Endothelial cell of umbilical vein (primary cell): Measurements from ENCODE around the gene DNAJC18. TPM values are rescaled to one million over a fixed set of nuclear protein-coding genes. Genes with fewer than 3 reads are reported as not detected.

Source experiments
- BruUV-seq: library from RNA; stranded (reverse); fragments of 400-500 nt; replicated peaks from 2 replicates; lab custom pipeline; 2021; lab: Mats Ljungman, UMichigan
- CTCF ChIA-PET: fragments of 300-600, 350-600 bp; sonication (Branson Sonifier 250); formaldehyde crosslinking; loops from one replicate; lab custom pipeline; 2021; ENCODE audit warnings: antibody characterized with exemption, inconsistent platforms; lab: Charles Lee
- POLR2A ChIA-PET: fragments of 300-600, 350-600 bp; sonication (Branson Sonifier 250); formaldehyde crosslinking; loops from one replicate; lab custom pipeline; 2021; ENCODE audit warnings: antibody characterized with exemption, inconsistent platforms; lab: Charles Lee
- DNase-seq: peaks from one replicate; pipeline ENCODE4 v3.0.0-alpha.2; 2011; ENCODE audit warnings: low read depth, low spot score
- FAIRE-seq: peaks from 2 replicates; lab custom pipeline; 2011; peaks lifted over from hg19 to GRCh38; lab: Jason Lieb, UNC
- H2AFZ ChIP-seq: 2 replicates; pipeline ENCODE4 v1.6.0; 2012; ENCODE audit warnings: low read depth, low read length, control low read depth, inconsistent platforms
- H3K27ac ChIP-seq: 2 replicates; pipeline ENCODE4 v1.5.1; 2011; ENCODE audit warnings: low read depth, mild to moderate bottlenecking, control low read depth, low read length, moderate library complexity; ENCODE audit not compliant: insufficient read depth
- H3K27me3 ChIP-seq, 2 experiments: 2 replicates each; pipeline versions ENCODE4 v1.6.0 to v1.6.1; 2011; ENCODE audit warnings: low read length in 2 of 2, mixed read lengths in 1 of 2; ENCODE audit not compliant: control insufficient read depth in 2 of 2, insufficient read depth in 2 of 2
- H3K36me3 ChIP-seq, 2 experiments: 2 replicates in 1 of 2; 3 replicates in 1 of 2; pipeline ENCODE4 v1.5.1; 2011; ENCODE audit warnings: low read length in 2 of 2, mild to moderate bottlenecking in 1 of 2, moderate library complexity in 1 of 2; ENCODE audit not compliant: control insufficient read depth in 2 of 2, insufficient read depth in 2 of 2; ENCODE audit errors: extremely low read depth in 1 of 2
- H3K4me1 ChIP-seq: 3 replicates; pipeline ENCODE4 v1.5.1; 2011; ENCODE audit warnings: mild to moderate bottlenecking, low read length; ENCODE audit not compliant: control insufficient read depth, insufficient read depth; ENCODE audit errors: extremely low read depth
- H3K4me2 ChIP-seq: 2 replicates; pipeline ENCODE4 v1.6.1; 2011; ENCODE audit warnings: low read length, control low read depth, mixed read lengths; ENCODE audit not compliant: insufficient read depth
- H3K4me3 ChIP-seq, 3 experiments: fragments of 200-600 bp in 1 of 3; sonication (generic), shearing (Covaris generic) in 1 of 3; replicated peaks in 1 of 3; 2 replicates each; pipeline ENCODE4 v1.5.1; 2011 to 2016; ENCODE audit warnings: control low read depth in 3 of 3, low read length in 3 of 3, mild to moderate bottlenecking in 2 of 3, inconsistent platforms in 1 of 3, low read depth in 1 of 3, moderate library complexity in 1 of 3; ENCODE audit not compliant: insufficient read depth in 1 of 3
- H3K79me2 ChIP-seq: 2 replicates; pipeline ENCODE4 v1.6.0; 2012; ENCODE audit warnings: low read length, inconsistent platforms; ENCODE audit not compliant: control insufficient read depth, insufficient read depth
- H3K9ac ChIP-seq: replicated peaks from 2 replicates; pipeline ENCODE3; 2011; ENCODE audit warnings: low read length, control low read depth; ENCODE audit not compliant: insufficient read depth; ENCODE audit errors: extremely low read depth
- H3K9me1 ChIP-seq: replicated peaks from 3 replicates; pipeline ENCODE4 v1.6.0; 2011; ENCODE audit warnings: mild to moderate bottlenecking, low read length; ENCODE audit not compliant: control insufficient read depth, insufficient read depth; ENCODE audit errors: extremely low read depth
- H3K9me3 ChIP-seq: replicated peaks from 2 replicates; pipeline ENCODE4 v1.5.1; 2012; ENCODE audit warnings: low read length, inconsistent platforms; ENCODE audit not compliant: control insufficient read depth, insufficient read depth
- H4K20me1 ChIP-seq: replicated peaks from 2 replicates; pipeline ENCODE3; 2011; ENCODE audit warnings: mild to moderate bottlenecking, low read length; ENCODE audit not compliant: control insufficient read depth, insufficient read depth; ENCODE audit errors: extremely low read depth
- FOS ChIP-seq: IDR thresholded peaks from 2 replicates; pipeline ENCODE4 v1.6.1; 2011; ENCODE audit warnings: mild to moderate bottlenecking, low read length, moderate library complexity, borderline replicate concordance; ENCODE audit not compliant: insufficient read depth
- MAX ChIP-seq: IDR thresholded peaks from 2 replicates; pipeline ENCODE4 v1.6.1; 2011; ENCODE audit not compliant: insufficient read depth, insufficient read length
- MYC ChIP-seq: IDR thresholded peaks from one replicate; pipeline ENCODE4 v1.6.1; 2011; ENCODE audit warnings: mild to moderate bottlenecking, low read depth, low read length
- POLR2A ChIP-seq: IDR thresholded peaks from 2 replicates; pipeline ENCODE4 v1.6.1; 2012; ENCODE audit warnings: low read depth, mild to moderate bottlenecking, control low read depth, low read length
- dilution Hi-C: fragments of 300-500 bp; cut with MboI; formaldehyde crosslinking; loops from one replicate; pipeline ENCODE4 v1.15.0; 2019; ENCODE audit warnings: low sequenced_read_pairs; ENCODE audit not compliant: extremely low pct_ligation_motif_present
- intact Hi-C: fragments of 100-400 bp; cut with micrococcal nuclease; formaldehyde crosslinking; loops from one replicate; pipeline ENCODE4 v1.10.0; 2022
- polyA plus RNA-seq, 4 experiments: library from polyadenylated mRNA; depleted of rRNA in 3 of 4; stranded (reverse) in 3 of 4; unstranded in 1 of 4; fragments of >200 nt; gene quantifications; 2 replicates each; pipeline versions ENCODE4 v1.2.1 to v1.2.3, GENCODE V29; 2011 to 2012; ENCODE audit warnings: missing spikeins in 1 of 4
- total RNA-seq: library from RNA; stranded (reverse); gene quantifications from 2 replicates; pipeline ENCODE4 v1.2.3, GENCODE V29; 2021
- TF ChIP-seq, protein P1 (sequence below), 2 donors: IDR thresholded peaks; 1 replicate in 1 of 2; 2 replicates in 1 of 2; pipeline ENCODE4 v1.5.1; 2011; ENCODE audit warnings: low read length in 2 of 2, mild to moderate bottlenecking in 2 of 2, moderate library complexity in 2 of 2, control low read depth in 1 of 2, inconsistent platforms in 1 of 2, low read depth in 1 of 2; ENCODE audit not compliant: insufficient read depth in 1 of 2; ENCODE audit errors: extremely low read depth in 1 of 2

Gene DNAJC18
- total and polyA plus RNA-seq, 2 donors (not counting 3 experiments of a cell fraction or from before 2014, with no cell fraction given), result 23.2 to 52.6 TPM

DNA sequence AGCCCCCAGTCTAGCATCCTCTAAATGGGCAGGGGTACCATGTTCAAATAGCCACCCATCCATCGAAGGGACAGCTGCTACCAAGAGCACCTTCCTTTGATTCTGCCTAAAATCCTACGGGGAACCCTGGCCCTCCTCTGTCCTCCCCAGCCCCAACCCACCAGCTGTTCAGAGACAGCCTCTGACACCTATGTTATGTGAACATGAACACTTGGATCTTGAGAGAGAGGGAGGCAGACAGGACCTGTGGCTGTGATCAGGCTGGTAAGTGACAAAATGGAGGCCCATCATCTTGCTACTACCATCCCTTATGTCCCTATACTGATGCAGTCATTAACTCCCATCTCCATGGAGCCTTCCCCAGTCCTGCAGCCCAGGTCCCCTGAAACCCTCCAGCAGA is 64.4 kb downstream of the DNAJC18 start:
- H3K9me3 ChIP-seq, result no peaks in the 10 kb centered on the region
- POLR2A ChIA-PET, result no interaction called here
- no peaks in the 10 kb centered on the region for H3K4me1 ChIP-seq
- no TSS peak for BruUV-seq
- H3K4me2 ChIP-seq, result no peak overlapping the region
- intact Hi-C loops, result no loop called here
- H3K9me1 ChIP-seq, result no peaks in the 10 kb centered on the region
- no peak overlapping the region for H3K4me3 ChIP-seq
- no peaks in the 10 kb centered on the region for H3K27me3 ChIP-seq
- TF ChIP-seq, protein P1, sequence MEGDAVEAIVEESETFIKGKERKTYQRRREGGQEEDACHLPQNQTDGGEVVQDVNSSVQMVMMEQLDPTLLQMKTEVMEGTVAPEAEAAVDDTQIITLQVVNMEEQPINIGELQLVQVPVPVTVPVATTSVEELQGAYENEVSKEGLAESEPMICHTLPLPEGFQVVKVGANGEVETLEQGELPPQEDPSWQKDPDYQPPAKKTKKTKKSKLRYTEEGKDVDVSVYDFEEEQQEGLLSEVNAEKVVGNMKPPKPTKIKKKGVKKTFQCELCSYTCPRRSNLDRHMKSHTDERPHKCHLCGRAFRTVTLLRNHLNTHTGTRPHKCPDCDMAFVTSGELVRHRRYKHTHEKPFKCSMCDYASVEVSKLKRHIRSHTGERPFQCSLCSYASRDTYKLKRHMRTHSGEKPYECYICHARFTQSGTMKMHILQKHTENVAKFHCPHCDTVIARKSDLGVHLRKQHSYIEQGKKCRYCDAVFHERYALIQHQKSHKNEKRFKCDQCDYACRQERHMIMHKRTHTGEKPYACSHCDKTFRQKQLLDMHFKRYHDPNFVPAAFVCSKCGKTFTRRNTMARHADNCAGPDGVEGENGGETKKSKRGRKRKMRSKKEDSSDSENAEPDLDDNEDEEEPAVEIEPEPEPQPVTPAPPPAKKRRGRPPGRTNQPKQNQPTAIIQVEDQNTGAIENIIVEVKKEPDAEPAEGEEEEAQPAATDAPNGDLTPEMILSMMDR (IDR thresholded peaks at IDR 0.05; ENCODE audit: extremely low read depth in 1 of 2, insufficient read depth in 1 of 2, low read depth in 1 of 2, low read length in 2 of 2), result no peak
- H3K79me2 ChIP-seq, result no peaks in the 10 kb centered on the region
- CTCF ChIA-PET, result interaction anchor here (1.2 kb wide), 1 partner anchor 21 kb away, joined by 3 read pairs; no protein-coding TSS in a partner anchor
- no peak overlapping the region for H2AFZ ChIP-seq
- H3K27ac ChIP-seq, result no peak overlapping the region
- peaks cover 2 to 3% of the 10 kb centered on the region in 2 experiments for H3K36me3 ChIP-seq
- no peak overlapping the region for H3K9ac ChIP-seq
- DNase-seq (no peak), FAIRE-seq (no peak)
- H4K20me1 ChIP-seq, result no peaks in the 10 kb centered on the region
- dilution Hi-C loops, result no loop called here

DNA sequence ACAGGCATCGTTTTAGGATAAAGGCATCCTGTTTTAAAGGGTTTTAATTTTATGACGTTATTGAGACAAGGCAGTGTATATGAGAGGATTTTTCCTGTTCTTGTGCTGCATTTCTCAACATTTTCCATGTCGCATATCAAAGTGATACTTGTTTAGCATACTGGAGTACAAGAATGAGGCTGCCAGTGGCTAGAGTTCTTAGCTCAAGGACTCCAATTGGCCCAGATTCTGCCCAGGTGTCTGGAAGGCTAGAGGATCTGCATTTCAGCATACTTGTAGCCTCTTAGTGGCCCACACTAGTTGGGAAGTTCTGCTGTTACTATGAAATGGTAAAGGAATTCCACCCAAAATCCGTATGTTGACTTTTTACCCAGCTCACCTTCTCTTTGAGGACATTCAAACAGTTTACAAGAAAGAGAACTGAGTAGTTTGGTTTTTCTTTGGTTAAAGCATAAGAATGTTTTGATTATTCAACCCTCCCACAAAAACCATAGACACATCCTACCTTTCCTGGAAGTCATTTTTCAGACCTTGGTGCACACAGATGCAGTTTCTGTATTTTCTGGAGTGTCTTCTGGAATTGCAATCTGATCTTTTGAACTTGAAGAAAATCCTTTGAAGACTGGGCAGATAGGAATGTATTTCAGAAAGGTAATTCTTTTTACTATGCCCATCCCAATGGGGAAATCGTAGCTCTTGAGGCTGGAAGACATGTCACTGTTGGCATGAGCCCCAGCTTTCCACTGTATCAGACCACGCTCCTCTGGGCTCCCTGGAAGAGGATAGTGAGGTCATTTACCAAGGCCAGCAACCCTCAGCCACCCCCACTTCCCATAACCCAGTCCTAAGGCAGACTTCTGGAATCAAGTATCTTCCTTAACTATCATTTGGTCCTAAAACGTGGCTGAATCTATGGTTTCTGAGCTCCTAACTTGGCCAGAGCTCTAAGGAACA is 67.6 kb downstream of the DNAJC18 start:
- intact Hi-C loops, result no loop called here
- Histone ChIP-seq H4K20me1 (no peaks in the 10 kb centered on the region), H3K27me3 (no peaks in the 10 kb centered on the region), H3K27ac (no peak overlapping the region), H3K4me3 (no peak overlapping the region), H3K36me3 (peaks cover 4 to 10% of the 10 kb centered on the region in 2 experiments), H3K79me2 (no peaks in the 10 kb centered on the region), H3K9me3 (no peaks in the 10 kb centered on the region), H3K9ac (no peak overlapping the region), H3K4me1 (no peaks in the 10 kb centered on the region), H3K9me1 (no peaks in the 10 kb centered on the region), H2AFZ (no peak overlapping the region), H3K4me2 (no peak overlapping the region)
- dilution Hi-C loops, result no loop called here
- no peak for TF ChIP-seq MYC
- no peak for TF ChIP-seq POLR2A
- no peak for TF ChIP-seq FOS
- TF ChIP-seq MAX, result no peak
- TF ChIP-seq, protein P1 (IDR thresholded peaks at IDR 0.05; ENCODE audit: extremely low read depth in 1 of 2, insufficient read depth in 1 of 2, low read depth in 1 of 2, low read length in 2 of 2), result no peak
- DNase-seq (no peak), FAIRE-seq (no peak)
- no TSS peak for BruUV-seq
- ChIA-PET CTCF (interaction anchor here (1.2 kb wide), 1 partner anchor 19 kb away, joined by 4 read pairs; no protein-coding TSS in a partner anchor), POLR2A (no interaction called here)
